ENCODE measurements around the gene FBXO7. TPM values are rescaled to one million over a fixed set of nuclear protein-coding genes. Genes with fewer than 3 reads are reported as not detected.

FBXO7 gene
- 99.4 TPM for polyA plus RNA-seq
- long read RNA-seq, donor 1, transcript FBXO7-201 (9 exons, 2,195 nt): major isoform, 8 of 26 reads
- long read RNA-seq, donor 1, partial matches to known transcripts: 15 of 26 reads
- long read RNA-seq, donor 1, other reads (novel, unspliced or antisense): 0 of 26 reads
- long read RNA-seq, donor 2, transcript FBXO7-201 (9 exons, 2,195 nt): major isoform, 24 of 38 reads
- long read RNA-seq, donor 2, partial matches to known transcripts: 5 of 38 reads
- long read RNA-seq, donor 2, other reads (novel, unspliced or antisense): 0 of 38 reads
- long read RNA-seq, donor 3, transcript FBXO7-204 (9 exons, 1,921 nt): minor isoform, 6 of 62 reads
- long read RNA-seq, donor 3, transcript FBXO7-202 (9 exons, 1,888 nt): minor isoform, 7 of 62 reads
- long read RNA-seq, donor 3, transcript FBXO7-201 (9 exons, 2,195 nt): major isoform, 32 of 62 reads
- long read RNA-seq, donor 3, partial matches to known transcripts: 14 of 62 reads
- long read RNA-seq, donor 3, other reads (novel, unspliced or antisense): 0 of 62 reads
- long read RNA-seq, donor 4, partial matches to known transcripts: 0 of 5 reads
- long read RNA-seq, donor 4, other reads (novel, unspliced or antisense): 0 of 5 reads
- long read RNA-seq, donor 5, transcript FBXO7-202 (9 exons, 1,888 nt): minor isoform, 6 of 34 reads
- long read RNA-seq, donor 5, transcript FBXO7-201 (9 exons, 2,195 nt): major isoform, 18 of 34 reads
- long read RNA-seq, donor 5, partial matches to known transcripts: 5 of 34 reads
- long read RNA-seq, donor 5, other reads (novel, unspliced or antisense): 0 of 34 reads
- long read RNA-seq, donor 6, transcript FBXO7-202 (9 exons, 1,888 nt): minor isoform, 8 of 51 reads
- long read RNA-seq, donor 6, transcript FBXO7-201 (9 exons, 2,195 nt): major isoform, 19 of 51 reads
- long read RNA-seq, donor 6, transcript FBXO7-204 (9 exons, 1,921 nt): minor isoform, 5 of 51 reads
- long read RNA-seq, donor 6, partial matches to known transcripts: 16 of 51 reads
- long read RNA-seq, donor 6, other reads (novel, unspliced or antisense): 0 of 51 reads
- long read RNA-seq, donor 7, transcript FBXO7-201 (9 exons, 2,195 nt): major isoform, 12 of 28 reads
- long read RNA-seq, donor 7, partial matches to known transcripts: 8 of 28 reads
- long read RNA-seq, donor 7, other reads (novel, unspliced or antisense): 0 of 28 reads
- long read RNA-seq, donor 8, transcript FBXO7-202 (9 exons, 1,888 nt): minor isoform, 9 of 45 reads
- long read RNA-seq, donor 8, transcript FBXO7-204 (9 exons, 1,921 nt): minor isoform, 9 of 45 reads
- long read RNA-seq, donor 8, transcript FBXO7-201 (9 exons, 2,195 nt): major isoform, 15 of 45 reads
- long read RNA-seq, donor 8, partial matches to known transcripts: 9 of 45 reads
- long read RNA-seq, donor 8, other reads (novel, unspliced or antisense): 0 of 45 reads
- long read RNA-seq, donor 9, transcript FBXO7-204 (9 exons, 1,921 nt): minor isoform, 6 of 41 reads
- long read RNA-seq, donor 9, transcript FBXO7-201 (9 exons, 2,195 nt): major isoform, 16 of 41 reads
- long read RNA-seq, donor 9, transcript FBXO7-202 (9 exons, 1,888 nt): minor isoform, 5 of 41 reads
- long read RNA-seq, donor 9, partial matches to known transcripts: 11 of 41 reads
- long read RNA-seq, donor 9, other reads (novel, unspliced or antisense): 0 of 41 reads
- long read RNA-seq, donor 10, transcript FBXO7-204 (9 exons, 1,921 nt): minor isoform, 9 of 66 reads
- long read RNA-seq, donor 10, transcript FBXO7-206 (9 exons, 1,535 nt): minor isoform, 5 of 66 reads
- long read RNA-seq, donor 10, transcript FBXO7-201 (9 exons, 2,195 nt): major isoform, 32 of 66 reads
- long read RNA-seq, donor 10, transcript FBXO7-202 (9 exons, 1,888 nt): minor isoform, 12 of 66 reads
- long read RNA-seq, donor 10, partial matches to known transcripts: 7 of 66 reads
- long read RNA-seq, donor 10, other reads (novel, unspliced or antisense): 0 of 66 reads
- long read RNA-seq, donor 11, transcript FBXO7-201 (9 exons, 2,195 nt): major isoform, 19 of 34 reads
- long read RNA-seq, donor 11, partial matches to known transcripts: 8 of 34 reads
- long read RNA-seq, donor 11, other reads (novel, unspliced or antisense): 0 of 34 reads

GRCh38 chr22:32474635-32475467, at the start of gene FBXO7:
Gene FBXO7, plus strand, starts transcription at chr22:32474811. Its CDS starts 192 bp downstream, at chr22:32475003.
- no CpG with 5 or more reads among the region's 92 CpGs for WGBS (ENCODE audit: insufficient coverage, low lambda C conversion rate)
- Histone ChIP-seq H3K27ac (ENCODE audit: low read length) (peak within 1 kb of the TSS; percentile 96), H3K4me1 (ENCODE audit: control insufficient read depth, insufficient read depth, low read length) (peaks cover 6% of the 10 kb centered on the region), H3K9me3 (ENCODE audit: control insufficient read depth, low read depth, low read length) (no peaks in the 10 kb centered on the region), H3K36me3 (ENCODE audit: control insufficient read depth, insufficient read depth, low read length) (no peaks in the 10 kb centered on the region), H3K27me3 (ENCODE audit: control insufficient read depth, insufficient read depth, low read length) (no peaks in the 10 kb centered on the region), H3K4me3 (ENCODE audit: low read length) (peak within 1 kb of the TSS; percentile 84)
- DNase-seq: peak; percentile 93 to 97

GRCh38 chr22:32426881-32427280, 47.7 kb upstream of the FBXO7 start:
- no peak for DNase-seq
- H3K9me3 ChIP-seq (ENCODE audit: control insufficient read depth, low read depth, low read length): no peaks in the 10 kb centered on the region
- no peaks in the 10 kb centered on the region for H3K4me1 ChIP-seq (ENCODE audit: control insufficient read depth, insufficient read depth, low read length)
- no peak overlapping the region for H3K27ac ChIP-seq (ENCODE audit: low read length)
- WGBS (ENCODE audit: insufficient coverage, low lambda C conversion rate): no CpG with 5 or more reads among the region's 4 CpGs
- H3K27me3 ChIP-seq (ENCODE audit: control insufficient read depth, insufficient read depth, low read length): peaks cover 2% of the 10 kb centered on the region
- no peak overlapping the region for H3K4me3 ChIP-seq (ENCODE audit: low read length)
- H3K36me3 ChIP-seq (ENCODE audit: control insufficient read depth, insufficient read depth, low read length): no peaks in the 10 kb centered on the region

- Histone ChIP-seq H3K27me3 (ENCODE audit: control insufficient read depth, insufficient read depth, low read length) (peaks cover 6% of the 10 kb centered on the region), H3K4me1 (ENCODE audit: control insufficient read depth, insufficient read depth, low read length) (no peaks in the 10 kb centered on the region), H3K36me3 (ENCODE audit: control insufficient read depth, insufficient read depth, low read length) (no peaks in the 10 kb centered on the region), H3K9me3 (ENCODE audit: control insufficient read depth, low read depth, low read length) (no peaks in the 10 kb centered on the region), H3K4me3 (ENCODE audit: low read length) (no peak overlapping the region), H3K27ac (ENCODE audit: low read length) (no peak overlapping the region)
- DNase-seq: no peak
- no CpG with 5 or more reads among the region's 1 CpG for WGBS (ENCODE audit: insufficient coverage, low lambda C conversion rate)
Measured at GRCh38 chr22:32430352-32430751, 44.3 kb upstream of the FBXO7 start.

- H3K27ac ChIP-seq (ENCODE audit: low read length): no peak overlapping the region
- WGBS (ENCODE audit: insufficient coverage, low lambda C conversion rate): 29% methylated on average over 2 of the region's 6 CpGs
- peaks cover 5% of the 10 kb centered on the region for H3K27me3 ChIP-seq (ENCODE audit: control insufficient read depth, insufficient read depth, low read length)
- no peak for DNase-seq
- no peaks in the 10 kb centered on the region for H3K9me3 ChIP-seq (ENCODE audit: control insufficient read depth, low read depth, low read length)
- H3K4me1 ChIP-seq (ENCODE audit: control insufficient read depth, insufficient read depth, low read length): no peaks in the 10 kb centered on the region
- no peak overlapping the region for H3K4me3 ChIP-seq (ENCODE audit: low read length)
- H3K36me3 ChIP-seq (ENCODE audit: control insufficient read depth, insufficient read depth, low read length): no peaks in the 10 kb centered on the region
Measured at GRCh38 chr22:32444068-32444467, 30.5 kb upstream of the FBXO7 start.

GRCh38 chr22:32446321-32446720, 28.3 kb upstream of the FBXO7 start:
- DNase-seq: no peak
- WGBS (ENCODE audit: insufficient coverage, low lambda C conversion rate): no CpG with 5 or more reads among the region's 1 CpG
- no peaks in the 10 kb centered on the region for H3K4me1 ChIP-seq (ENCODE audit: control insufficient read depth, insufficient read depth, low read length)
- H3K36me3 ChIP-seq (ENCODE audit: control insufficient read depth, insufficient read depth, low read length): no peaks in the 10 kb centered on the region
- H3K4me3 ChIP-seq (ENCODE audit: low read length): no peak overlapping the region
- peaks cover 5% of the 10 kb centered on the region for H3K27me3 ChIP-seq (ENCODE audit: control insufficient read depth, insufficient read depth, low read length)
- H3K27ac ChIP-seq (ENCODE audit: low read length): no peak overlapping the region
- no peaks in the 10 kb centered on the region for H3K9me3 ChIP-seq (ENCODE audit: control insufficient read depth, low read depth, low read length)

GRCh38 chr22:32448980-32449379, 25.6 kb upstream of the FBXO7 start:
- Histone ChIP-seq H3K27ac (ENCODE audit: low read length) (no peak overlapping the region), H3K9me3 (ENCODE audit: control insufficient read depth, low read depth, low read length) (no peaks in the 10 kb centered on the region), H3K36me3 (ENCODE audit: control insufficient read depth, insufficient read depth, low read length) (no peaks in the 10 kb centered on the region), H3K4me1 (ENCODE audit: control insufficient read depth, insufficient read depth, low read length) (no peaks in the 10 kb centered on the region), H3K4me3 (ENCODE audit: low read length) (no peak overlapping the region), H3K27me3 (ENCODE audit: control insufficient read depth, insufficient read depth, low read length) (peaks cover 3% of the 10 kb centered on the region)
- DNase-seq: no peak
- 76% methylated on average over 3 of the region's 4 CpGs for WGBS (ENCODE audit: insufficient coverage, low lambda C conversion rate)

GRCh38 chr22:32457031-32457430, 17.6 kb upstream of the FBXO7 start:
- Histone ChIP-seq H3K4me3 (ENCODE audit: low read length) (no peak overlapping the region), H3K36me3 (ENCODE audit: control insufficient read depth, insufficient read depth, low read length) (no peaks in the 10 kb centered on the region), H3K9me3 (ENCODE audit: control insufficient read depth, low read depth, low read length) (no peaks in the 10 kb centered on the region), H3K4me1 (ENCODE audit: control insufficient read depth, insufficient read depth, low read length) (no peaks in the 10 kb centered on the region), H3K27me3 (ENCODE audit: control insufficient read depth, insufficient read depth, low read length) (peaks cover 5% of the 10 kb centered on the region), H3K27ac (ENCODE audit: low read length) (no peak overlapping the region)
- no peak for DNase-seq
- no CpG with 5 or more reads among the region's 4 CpGs for WGBS (ENCODE audit: insufficient coverage, low lambda C conversion rate)

- WGBS (ENCODE audit: insufficient coverage, low lambda C conversion rate): no CpG with 5 or more reads among the region's 3 CpGs
- no peak overlapping the region for H3K27ac ChIP-seq (ENCODE audit: low read length)
- no peaks in the 10 kb centered on the region for H3K36me3 ChIP-seq (ENCODE audit: control insufficient read depth, insufficient read depth, low read length)
- no peak for DNase-seq
- H3K9me3 ChIP-seq (ENCODE audit: control insufficient read depth, low read depth, low read length): no peaks in the 10 kb centered on the region
- peaks cover 12% of the 10 kb centered on the region for H3K27me3 ChIP-seq (ENCODE audit: control insufficient read depth, insufficient read depth, low read length)
- H3K4me1 ChIP-seq (ENCODE audit: control insufficient read depth, insufficient read depth, low read length): no peaks in the 10 kb centered on the region
- no peak overlapping the region for H3K4me3 ChIP-seq (ENCODE audit: low read length)
Measured at GRCh38 chr22:32462452-32462851, 12.2 kb upstream of the FBXO7 start.
